ENCODE measurements around the gene NLRC5.

The NLRC5 gene

GRCh38 chr16:57039148-57039812 is 49.9 kb downstream of the NLRC5 start:
- peak; percentile 97 for FAIRE-seq

GRCh38 chr16:57041182-57042156 is 52.1 kb downstream of the NLRC5 start:
- peak; percentile 98 for FAIRE-seq
- peak; percentile 48 for DNase-seq (ENCODE audit: extremely low spot score, insufficient read length, low read depth)

More at GRCh38 chr16:57039148-57039812, 49.9 kb downstream of the NLRC5 start:
- DNase-seq (ENCODE audit: extremely low spot score, insufficient read length, low read depth), result no peak

GRCh38 chr16:57042157-57043111 is 53.1 kb downstream of the NLRC5 start:
- DNase-seq (ENCODE audit: extremely low spot score, insufficient read length, low read depth) (peak; percentile 69), FAIRE-seq (peak; percentile 98)

- FAIRE-seq, result no peak
Observed at GRCh38 chr16:57043248-57043647, 53.9 kb downstream of the NLRC5 start.

GRCh38 chr16:57044931-57045693 is 55.8 kb downstream of the NLRC5 start:
- DNase-seq (ENCODE audit: extremely low spot score, insufficient read length, low read depth), result no peak
- no peak for FAIRE-seq

More at GRCh38 chr16:57043248-57043647, 53.9 kb downstream of the NLRC5 start:
- DNase-seq (ENCODE audit: extremely low spot score, insufficient read length, low read depth), result no peak

- FAIRE-seq (peak; percentile 95), DNase-seq (ENCODE audit: extremely low spot score, insufficient read length, low read depth) (no peak)
Observed at GRCh38 chr16:57045694-57046381, 56.5 kb downstream of the NLRC5 start.

GRCh38 chr16:57048095-57048494 is 58.7 kb downstream of the NLRC5 start:
- FAIRE-seq (peak; percentile 45), DNase-seq (ENCODE audit: extremely low spot score, insufficient read length, low read depth) (no peak)

GRCh38 chr16:57049678-57050077 is 60.3 kb downstream of the NLRC5 start:
- FAIRE-seq (peak; percentile 65), DNase-seq (ENCODE audit: extremely low spot score, insufficient read length, low read depth) (no peak)

GRCh38 chr16:57051696-57052228 is 62.4 kb downstream of the NLRC5 start:
- DNase-seq (ENCODE audit: extremely low spot score, insufficient read length, low read depth) (no peak), FAIRE-seq (no peak)

- DNase-seq (ENCODE audit: extremely low spot score, insufficient read length, low read depth) (no peak), FAIRE-seq (no peak)
Observed at GRCh38 chr16:57053206-57053605, 63.8 kb downstream of the NLRC5 start.

GRCh38 chr16:57054338-57054737 is 65.0 kb downstream of the NLRC5 start:
- no peak for FAIRE-seq

GRCh38 chr16:57054771-57055170 is 65.4 kb downstream of the NLRC5 start:
- DNase-seq (ENCODE audit: extremely low spot score, insufficient read length, low read depth), result no peak
- FAIRE-seq, result no peak

More at GRCh38 chr16:57054338-57054737, 65.0 kb downstream of the NLRC5 start:
- no peak for DNase-seq (ENCODE audit: extremely low spot score, insufficient read length, low read depth)

GRCh38 chr16:57055671-57056070 is 66.3 kb downstream of the NLRC5 start:
- no peak for FAIRE-seq

GRCh38 chr16:57058291-57058861 is 69.0 kb downstream of the NLRC5 start:
- no peak for FAIRE-seq
- no peak for DNase-seq (ENCODE audit: extremely low spot score, insufficient read length, low read depth)

More at GRCh38 chr16:57055671-57056070, 66.3 kb downstream of the NLRC5 start:
- no peak for DNase-seq (ENCODE audit: extremely low spot score, insufficient read length, low read depth)

GRCh38 chr16:57060323-57061083 is 71.1 kb downstream of the NLRC5 start:
- FAIRE-seq (no peak), DNase-seq (ENCODE audit: extremely low spot score, insufficient read length, low read depth) (no peak)

GRCh38 chr16:57061084-57061905 is 71.9 kb downstream of the NLRC5 start:
- FAIRE-seq (no peak), DNase-seq (ENCODE audit: extremely low spot score, insufficient read length, low read depth) (no peak)
